ENCODE measurements around the gene ARHGEF2. TPM values are rescaled to one million over a fixed set of nuclear protein-coding genes. Genes with fewer than 3 reads are reported as not detected.

Gene ARHGEF2
- polyA plus RNA-seq, 1 of the 3 experiments (the other 2 are of a cell fraction): 50.8 TPM

DNA sequence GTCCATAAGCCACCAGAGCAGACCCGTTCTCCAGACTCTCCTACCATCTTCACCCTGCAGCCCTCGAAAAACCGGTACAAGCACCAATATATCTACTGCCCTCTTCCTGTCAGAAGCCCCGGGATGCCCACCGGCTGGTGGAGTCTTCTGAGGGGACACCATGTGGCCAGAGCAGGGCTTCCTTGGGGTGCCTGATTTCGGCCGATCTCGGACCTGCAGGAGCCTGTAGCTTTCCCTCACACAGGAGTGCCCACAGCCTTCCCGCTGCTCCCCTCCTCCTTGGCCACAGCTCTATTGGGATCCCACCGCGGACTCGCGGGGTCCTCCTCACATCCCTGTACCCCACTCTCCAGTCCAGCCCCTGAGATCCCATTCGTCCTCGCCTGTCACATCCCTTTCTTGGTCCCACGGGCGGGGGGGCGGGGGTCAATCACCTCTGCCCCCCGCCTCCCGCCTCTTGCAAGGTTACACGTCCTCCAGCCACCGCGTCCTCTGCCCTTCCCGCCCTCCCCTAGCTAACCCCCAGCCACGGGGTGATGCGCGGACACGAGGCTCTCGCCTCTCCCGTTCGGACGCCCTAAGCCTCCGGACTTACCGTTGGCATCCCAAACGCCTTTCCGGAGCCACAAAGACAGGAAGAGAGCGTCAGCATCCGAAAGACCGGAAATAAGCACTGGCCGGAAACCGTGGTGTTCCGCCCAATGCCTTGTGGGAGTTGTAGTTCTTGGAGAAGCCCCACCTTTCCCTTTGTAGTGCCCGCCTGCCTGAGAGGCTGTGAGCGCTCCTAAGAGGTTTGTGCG, 42.1 kb upstream of the ARHGEF2 start, which contains the start of gene SSR2 (continued):
- TF ChIP-seq EP300 (IDR thresholded peaks at IDR 0.05; ENCODE audit: borderline replicate concordance in 1 of 2, low read depth in 1 of 2, low read length in 1 of 2) (peak in 1 of 2 experiments; percentile 17; a peak in 1 of 4 replicates), RCOR1 (IDR thresholded peaks at IDR 0.05; ENCODE audit: low read length) (no peak), POLR2AphosphoS5 (IDR thresholded peaks at IDR 0.05; ENCODE audit: low read depth, low read length) (peak; percentile 98), NRF1 (IDR thresholded peaks at IDR 0.05; ENCODE audit: low read depth, low read length) (no peak), YY1 (IDR thresholded peaks at IDR 0.05; ENCODE audit: low read depth) (no peak), FOXM1 (IDR thresholded peaks at IDR 0.05; ENCODE audit: low read depth) (no peak), FOSL2 (IDR thresholded peaks at IDR 0.05; ENCODE audit: borderline replicate concordance, low read depth) (no peak), RAD21 (IDR thresholded peaks at IDR 0.05; ENCODE audit: low read length) (no peak)
- TF ChIP-seq, protein P1, sequence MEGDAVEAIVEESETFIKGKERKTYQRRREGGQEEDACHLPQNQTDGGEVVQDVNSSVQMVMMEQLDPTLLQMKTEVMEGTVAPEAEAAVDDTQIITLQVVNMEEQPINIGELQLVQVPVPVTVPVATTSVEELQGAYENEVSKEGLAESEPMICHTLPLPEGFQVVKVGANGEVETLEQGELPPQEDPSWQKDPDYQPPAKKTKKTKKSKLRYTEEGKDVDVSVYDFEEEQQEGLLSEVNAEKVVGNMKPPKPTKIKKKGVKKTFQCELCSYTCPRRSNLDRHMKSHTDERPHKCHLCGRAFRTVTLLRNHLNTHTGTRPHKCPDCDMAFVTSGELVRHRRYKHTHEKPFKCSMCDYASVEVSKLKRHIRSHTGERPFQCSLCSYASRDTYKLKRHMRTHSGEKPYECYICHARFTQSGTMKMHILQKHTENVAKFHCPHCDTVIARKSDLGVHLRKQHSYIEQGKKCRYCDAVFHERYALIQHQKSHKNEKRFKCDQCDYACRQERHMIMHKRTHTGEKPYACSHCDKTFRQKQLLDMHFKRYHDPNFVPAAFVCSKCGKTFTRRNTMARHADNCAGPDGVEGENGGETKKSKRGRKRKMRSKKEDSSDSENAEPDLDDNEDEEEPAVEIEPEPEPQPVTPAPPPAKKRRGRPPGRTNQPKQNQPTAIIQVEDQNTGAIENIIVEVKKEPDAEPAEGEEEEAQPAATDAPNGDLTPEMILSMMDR (IDR thresholded peaks at IDR 0.05): 0 out of 2 replicates have a peak, but pooled peaks have one; percentile 7
- TF ChIP-seq, protein P2, sequence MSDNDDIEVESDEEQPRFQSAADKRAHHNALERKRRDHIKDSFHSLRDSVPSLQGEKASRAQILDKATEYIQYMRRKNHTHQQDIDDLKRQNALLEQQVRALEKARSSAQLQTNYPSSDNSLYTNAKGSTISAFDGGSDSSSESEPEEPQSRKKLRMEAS (IDR thresholded peaks at IDR 0.05; ENCODE audit: low read depth): peak; percentile 58; the same call in 1 of the 2 replicates
- TF ChIP-seq, protein P3, sequence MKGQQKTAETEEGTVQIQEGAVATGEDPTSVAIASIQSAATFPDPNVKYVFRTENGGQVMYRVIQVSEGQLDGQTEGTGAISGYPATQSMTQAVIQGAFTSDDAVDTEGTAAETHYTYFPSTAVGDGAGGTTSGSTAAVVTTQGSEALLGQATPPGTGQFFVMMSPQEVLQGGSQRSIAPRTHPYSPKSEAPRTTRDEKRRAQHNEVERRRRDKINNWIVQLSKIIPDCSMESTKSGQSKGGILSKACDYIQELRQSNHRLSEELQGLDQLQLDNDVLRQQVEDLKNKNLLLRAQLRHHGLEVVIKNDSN (IDR thresholded peaks at IDR 0.05; ENCODE audit: borderline replicate concordance, low read depth): no peak

DNA sequence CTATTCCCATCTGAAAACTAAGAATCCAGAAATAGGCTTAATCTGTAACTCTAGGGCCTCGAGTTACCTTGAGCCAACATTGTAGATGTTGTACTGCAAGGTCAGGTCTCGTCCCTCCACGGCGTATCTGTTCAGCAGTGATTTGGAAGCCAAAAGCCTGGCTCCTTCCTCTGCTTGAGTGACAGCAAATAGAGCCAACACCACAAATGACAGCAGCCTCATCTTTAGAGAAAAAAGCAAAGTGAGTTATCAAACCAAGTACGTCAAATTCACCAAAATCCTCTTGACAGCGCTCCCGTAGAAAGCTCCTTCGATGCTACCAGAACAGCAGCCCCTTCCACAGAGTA, 41.6 kb upstream of the ARHGEF2 start:
- Histone ChIP-seq H3K27me3 (ENCODE audit: insufficient read depth) (no peaks in the 10 kb centered on the region), H3K4me3 (ENCODE audit: low read depth in 2 of 2, low read length in 1 of 2) (peak overlapping the region; percentile 67 to 96), H2AFZ (ENCODE audit: low read depth) (peak overlapping the region; percentile 33; the same call in 1 of the 2 replicates), H3K27ac (ENCODE audit: low read depth in 2 of 2, low read length in 1 of 2) (peak overlapping the region in 1 of 2 experiments; percentile 44; a peak in 2 of 4 replicates), H4K20me1 (ENCODE audit: insufficient read depth) (peaks cover 22% of the 10 kb centered on the region), H3K4me2 (peak overlapping the region; percentile 98), H3K9me3 (no peaks in the 10 kb centered on the region), H3K9ac (peak overlapping the region; percentile 80), H3K36me3 (replicated peaks in 1 of 2; ENCODE audit: control insufficient read depth in 1 of 2, insufficient read depth in 2 of 2, low read length in 1 of 2) (peaks cover 18 to 43% of the 10 kb centered on the region in 2 experiments), H3K4me1 (ENCODE audit: control insufficient read depth in 1 of 2, insufficient read depth in 2 of 2, low read depth in 1 of 2, low read length in 1 of 2) (peaks cover 7 to 10% of the 10 kb centered on the region in 2 experiments; a peak in 3 of 4 replicates), H3K9me2 (no peaks in the 10 kb centered on the region), H3K79me2 (ENCODE audit: insufficient read depth) (peaks cover 51% of the 10 kb centered on the region), H3F3A (replicated peaks; ENCODE audit: insufficient read depth) (peaks cover 25% of the 10 kb centered on the region)
- WGBS (ENCODE audit: low lambda C conversion rate): 15% methylated on average over 5 of the region's 8 CpGs
- TF ChIP-seq TEAD4 (IDR thresholded peaks at IDR 0.05; ENCODE audit: borderline replicate concordance, insufficient read depth) (no peak), YY1 (IDR thresholded peaks at IDR 0.05; ENCODE audit: low read depth) (no peak)
- TF ChIP-seq, protein P4, sequence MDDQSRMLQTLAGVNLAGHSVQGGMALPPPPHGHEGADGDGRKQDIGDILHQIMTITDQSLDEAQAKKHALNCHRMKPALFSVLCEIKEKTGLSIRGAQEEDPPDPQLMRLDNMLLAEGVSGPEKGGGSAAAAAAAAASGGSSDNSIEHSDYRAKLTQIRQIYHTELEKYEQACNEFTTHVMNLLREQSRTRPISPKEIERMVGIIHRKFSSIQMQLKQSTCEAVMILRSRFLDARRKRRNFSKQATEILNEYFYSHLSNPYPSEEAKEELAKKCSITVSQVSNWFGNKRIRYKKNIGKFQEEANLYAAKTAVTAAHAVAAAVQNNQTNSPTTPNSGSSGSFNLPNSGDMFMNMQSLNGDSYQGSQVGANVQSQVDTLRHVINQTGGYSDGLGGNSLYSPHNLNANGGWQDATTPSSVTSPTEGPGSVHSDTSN (IDR thresholded peaks at IDR 0.05): 0 out of 2 replicates have a peak, but pooled peaks have one; percentile 5
- no peak for DNase-seq
- ChIA-PET POLR2A (interaction anchor here (0.6 to 1.0 kb wide), 2 partner anchors 50 to 72 kb away, joined by 3 to 4 read pairs; no protein-coding TSS in a partner anchor), CTCF (interaction anchor here (0.8 to 2.3 kb wide), 5 partner anchors 16 to 77 kb away, joined by 3 to 14 read pairs (median 4); no protein-coding TSS in a partner anchor)

Data from SK-N-SH (cell line).